ENCODE measurements around the gene EIF4EBP3.

EIF4EBP3 gene

DNA sequence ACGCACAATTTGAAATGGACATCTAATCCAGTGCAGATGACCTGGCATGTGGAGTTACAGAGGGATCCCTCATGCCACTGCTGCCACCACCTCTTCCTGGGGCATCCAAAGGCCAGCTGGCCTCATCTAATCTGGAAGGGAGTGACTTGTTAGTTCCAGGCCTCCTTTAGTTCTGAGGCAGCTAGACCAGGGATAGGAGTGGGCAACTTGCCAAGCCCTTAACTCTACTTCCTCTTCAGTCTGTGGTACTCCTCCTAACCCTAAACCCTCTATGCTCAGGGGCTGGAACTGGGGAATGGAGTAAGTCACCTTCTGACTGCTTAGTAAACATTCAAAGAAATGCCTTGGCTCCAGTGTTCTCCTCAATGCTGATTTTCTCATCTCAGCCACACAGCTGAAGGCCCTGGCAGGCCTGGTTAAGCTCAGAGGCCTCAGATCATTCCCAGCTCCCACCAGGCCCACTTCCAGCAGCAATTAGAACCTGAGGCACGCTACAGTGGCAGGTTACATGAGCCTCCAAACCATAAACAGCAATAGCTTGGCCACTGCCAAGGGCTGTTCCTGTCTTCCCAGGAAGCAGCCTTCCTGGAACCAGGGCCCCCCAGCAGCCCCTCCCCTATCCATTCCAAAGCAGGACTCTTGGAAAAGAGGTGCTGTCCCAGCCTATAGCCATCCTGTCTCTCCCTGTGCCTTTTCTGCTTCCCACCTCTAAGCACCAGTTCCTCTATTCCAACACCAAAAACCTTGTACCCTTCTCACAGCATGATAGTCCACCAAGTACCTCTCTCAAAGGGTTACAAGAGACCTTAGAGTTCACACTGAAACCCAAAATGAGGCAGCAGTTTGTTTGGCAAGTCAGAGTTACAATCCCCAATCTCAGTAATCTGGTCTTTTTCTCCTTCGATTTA lies 2.0 kb downstream of the EIF4EBP3 start:
- H3K9me3 Mint-ChIP-seq: no peaks in the 10 kb centered on the region
- H3K4me3 Mint-ChIP-seq: peak overlapping the region; percentile 46
- DNase-seq: no peak
- H3K27me3 Mint-ChIP-seq: no peaks in the 10 kb centered on the region
- H3K27ac Mint-ChIP-seq: peak overlapping the region; percentile 92
- H3K36me3 Mint-ChIP-seq (ENCODE audit: low read depth): peaks cover 46% of the 10 kb centered on the region
- no peak for ATAC-seq
- H3K4me1 Mint-ChIP-seq: peaks cover 60% of the 10 kb centered on the region

DNA sequence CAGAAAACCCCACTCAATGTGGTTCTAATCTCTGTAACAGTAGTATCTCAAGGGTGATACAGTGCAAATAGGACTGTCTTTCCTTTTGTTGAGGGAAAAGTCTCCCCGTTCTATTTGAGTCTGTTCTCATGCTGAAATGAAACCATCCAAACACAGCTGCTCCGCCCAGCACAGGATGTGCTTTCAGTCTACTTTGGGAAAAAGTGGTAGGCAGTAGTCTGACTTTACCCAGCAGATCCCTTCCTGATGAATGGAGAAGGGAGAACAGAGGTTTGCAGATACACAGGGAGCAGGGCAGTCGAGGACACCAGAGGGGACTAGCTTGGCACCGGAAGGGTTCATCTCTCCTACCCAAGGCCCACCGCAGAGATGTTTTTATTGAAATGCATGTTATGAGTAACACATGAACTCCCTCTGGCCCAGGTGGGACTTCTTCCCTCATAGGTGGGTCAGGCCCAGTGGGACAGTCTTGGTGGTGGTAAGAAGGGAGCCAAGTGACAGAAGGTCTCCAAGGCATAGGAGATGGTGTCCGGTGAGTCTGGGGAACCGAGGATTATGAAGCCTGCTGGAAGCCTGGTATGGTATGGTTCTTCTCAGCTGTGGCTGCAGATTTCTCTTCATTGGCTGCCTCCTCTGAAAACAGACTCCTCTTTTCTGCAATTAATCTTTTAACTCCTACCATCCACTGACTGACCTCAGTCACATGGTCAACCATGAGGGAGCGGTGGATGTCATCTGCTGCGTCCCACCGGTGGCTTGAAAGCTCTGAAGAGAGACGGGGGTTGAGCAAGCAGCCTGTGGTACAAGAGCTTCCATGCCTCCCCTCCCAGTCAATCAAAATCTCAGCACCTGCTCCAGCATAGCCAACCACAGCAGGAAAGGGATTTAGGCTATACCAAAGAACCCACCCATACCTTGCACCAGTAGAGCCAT lies 3.0 kb downstream of the EIF4EBP3 start:
- ATAC-seq (no peak), DNase-seq (no peak)
- Mint-ChIP-seq H3K4me3 (no peak overlapping the region), H3K9me3 (no peaks in the 10 kb centered on the region), H3K36me3 (ENCODE audit: low read depth) (peaks cover 48% of the 10 kb centered on the region), H3K27me3 (no peaks in the 10 kb centered on the region), H3K27ac (peak overlapping the region; percentile 92), H3K4me1 (peaks cover 69% of the 10 kb centered on the region)

DNA sequence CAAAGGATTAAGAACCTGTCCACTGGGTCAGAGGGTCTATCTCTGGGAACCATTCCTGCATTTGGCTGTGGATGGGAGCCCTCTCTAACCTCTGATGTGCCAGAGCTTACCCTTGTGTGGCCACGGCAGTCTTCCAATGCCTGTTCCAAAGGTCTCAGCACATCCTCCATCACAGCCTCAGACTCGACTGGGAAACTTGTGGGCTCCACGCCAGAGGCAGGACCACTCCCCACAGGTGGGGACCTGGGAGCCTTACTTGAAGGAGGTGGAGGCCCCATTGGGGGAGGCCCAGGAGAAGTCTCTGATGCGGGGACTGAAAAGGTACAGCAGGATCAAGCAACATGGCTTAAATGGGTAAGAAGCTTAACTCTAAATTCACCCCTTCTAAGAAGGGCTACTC lies 4.4 kb downstream of the EIF4EBP3 start:
- Mint-ChIP-seq H3K4me1 (peaks cover 77% of the 10 kb centered on the region), H3K27ac (peak overlapping the region; percentile 68), H3K36me3 (ENCODE audit: low read depth) (peaks cover 59% of the 10 kb centered on the region), H3K4me3 (no peak overlapping the region), H3K9me3 (no peaks in the 10 kb centered on the region), H3K27me3 (no peaks in the 10 kb centered on the region)
- ATAC-seq (no peak), DNase-seq (no peak)

- Mint-ChIP-seq H3K27ac (peak overlapping the region; percentile 83), H3K4me1 (peaks cover 72% of the 10 kb centered on the region), H3K27me3 (no peaks in the 10 kb centered on the region), H3K9me3 (no peaks in the 10 kb centered on the region), H3K4me3 (peak overlapping the region; percentile 93), H3K36me3 (ENCODE audit: low read depth) (peaks cover 59% of the 10 kb centered on the region)
- no peak for DNase-seq
- ATAC-seq: peak; percentile 50
Observed at GRCh38 chr5:140553657-140554056, 6.2 kb downstream of the EIF4EBP3 start.

GRCh38 chr5:140554454-140554853 lies 7.0 kb downstream of the EIF4EBP3 start:
- DNase-seq: no peak
- Mint-ChIP-seq H3K36me3 (ENCODE audit: low read depth) (peaks cover 53% of the 10 kb centered on the region), H3K4me1 (peaks cover 64% of the 10 kb centered on the region), H3K4me3 (peak overlapping the region; percentile 93), H3K27ac (peak overlapping the region; percentile 83), H3K27me3 (no peaks in the 10 kb centered on the region), H3K9me3 (no peaks in the 10 kb centered on the region)
- ATAC-seq: no peak

GRCh38 chr5:140555747-140556312 lies 8.4 kb downstream of the EIF4EBP3 start:
- peaks cover 58% of the 10 kb centered on the region for H3K4me1 Mint-ChIP-seq
- no peaks in the 10 kb centered on the region for H3K9me3 Mint-ChIP-seq
- ATAC-seq (no peak), DNase-seq (no peak)
- peak overlapping the region; percentile 93 for H3K4me3 Mint-ChIP-seq
- H3K27ac Mint-ChIP-seq: peak overlapping the region; percentile 83
- H3K27me3 Mint-ChIP-seq: no peaks in the 10 kb centered on the region
- H3K36me3 Mint-ChIP-seq (ENCODE audit: low read depth): peaks cover 42% of the 10 kb centered on the region

DNA sequence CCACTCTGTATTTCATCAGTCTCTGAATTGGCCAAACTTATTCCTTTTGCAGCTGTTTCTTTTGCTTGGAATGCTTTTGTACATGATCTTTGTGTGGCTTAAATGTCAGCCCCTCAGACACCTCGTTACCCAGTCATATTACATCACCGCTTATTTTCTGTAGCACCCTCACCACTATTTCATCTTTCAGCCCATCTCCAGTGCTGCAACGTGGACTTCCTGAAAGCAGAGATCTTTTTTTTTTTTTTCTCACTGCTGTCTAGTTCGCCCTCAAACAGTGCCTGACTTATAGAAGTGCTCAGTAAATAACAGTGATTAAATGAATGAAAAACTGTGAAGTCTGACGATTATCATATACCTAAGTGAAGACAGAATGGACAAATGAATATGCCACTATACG lies 9.0 kb downstream of the EIF4EBP3 start:
- Mint-ChIP-seq H3K27ac (peak overlapping the region; percentile 83), H3K27me3 (no peaks in the 10 kb centered on the region), H3K36me3 (ENCODE audit: low read depth) (peaks cover 38% of the 10 kb centered on the region), H3K9me3 (no peaks in the 10 kb centered on the region), H3K4me3 (peak overlapping the region; percentile 93), H3K4me1 (peaks cover 54% of the 10 kb centered on the region)
- DNase-seq (no peak), ATAC-seq (no peak)

GRCh38 chr5:140557136-140557805 lies 9.8 kb downstream of the EIF4EBP3 start, which contains the start of gene SRA1:
SRA1 (minus strand) TSS chr5:140557473; CDS start chr5:140557452, 21 bp downstream.
- Mint-ChIP-seq H3K27me3 (no peaks in the 10 kb centered on the region), H3K9me3 (no peaks in the 10 kb centered on the region), H3K4me3 (peak within 1 kb of the TSS; percentile 93), H3K4me1 (peaks cover 49% of the 10 kb centered on the region), H3K36me3 (ENCODE audit: low read depth) (peaks cover 32% of the 10 kb centered on the region), H3K27ac (peak within 1 kb of the TSS; percentile 83)
- ATAC-seq (peak; percentile 88), DNase-seq (peak; percentile 93)

DNA sequence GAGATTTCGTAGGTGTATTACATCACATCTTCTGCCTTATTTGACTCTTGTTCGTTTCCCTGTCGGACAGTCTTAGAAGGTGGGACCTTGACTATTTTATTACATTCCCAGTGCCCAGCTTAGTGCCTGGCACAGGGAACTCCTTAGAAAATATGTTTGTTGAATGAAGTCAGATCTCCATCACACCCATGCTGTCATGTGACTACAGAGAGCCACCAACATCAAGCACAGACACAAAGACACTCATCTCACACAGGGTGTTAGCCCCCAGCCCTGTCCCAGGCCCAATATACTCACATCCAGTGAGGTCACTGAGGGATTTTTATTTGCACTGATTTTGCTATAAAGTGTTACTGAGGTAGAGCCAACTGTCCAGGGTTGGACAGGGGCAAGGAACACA lies 10.5 kb downstream of the EIF4EBP3 start:
- H3K27ac Mint-ChIP-seq: peak overlapping the region; percentile 83
- DNase-seq (no peak), ATAC-seq (no peak)
- H3K27me3 Mint-ChIP-seq: no peaks in the 10 kb centered on the region
- peaks cover 28% of the 10 kb centered on the region for H3K36me3 Mint-ChIP-seq (ENCODE audit: low read depth)
- H3K9me3 Mint-ChIP-seq: no peaks in the 10 kb centered on the region
- H3K4me3 Mint-ChIP-seq: peak overlapping the region; percentile 93
- H3K4me1 Mint-ChIP-seq: peaks cover 48% of the 10 kb centered on the region

DNA sequence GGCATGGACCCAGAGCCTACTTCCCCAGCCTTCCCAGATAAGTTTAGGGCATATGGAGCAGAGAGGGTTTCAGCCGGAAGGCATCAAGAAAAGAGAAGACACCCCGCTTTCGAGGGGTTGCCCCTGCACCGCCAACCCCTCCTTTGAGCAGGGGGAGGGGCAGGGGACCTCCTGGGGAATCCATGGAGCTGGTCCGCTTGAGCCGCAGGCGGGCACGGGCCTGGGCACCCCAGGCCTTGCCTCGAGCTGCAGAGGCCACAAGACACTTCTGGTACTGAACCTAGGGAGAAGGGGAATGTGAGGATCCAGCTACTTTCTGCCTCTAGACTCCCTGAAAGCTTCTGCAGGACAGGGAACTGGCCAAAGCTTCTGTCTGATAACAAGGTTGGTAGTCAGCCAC lies 11.1 kb downstream of the EIF4EBP3 start:
- Mint-ChIP-seq H3K4me3 (no peak overlapping the region), H3K9me3 (no peaks in the 10 kb centered on the region), H3K27ac (no peak overlapping the region), H3K36me3 (ENCODE audit: low read depth) (peaks cover 22% of the 10 kb centered on the region), H3K4me1 (peaks cover 47% of the 10 kb centered on the region), H3K27me3 (no peaks in the 10 kb centered on the region)
- no peak for ATAC-seq
- DNase-seq: no peak

GRCh38 chr5:140560227-140560626 lies 12.8 kb downstream of the EIF4EBP3 start:
- no peak for DNase-seq
- Mint-ChIP-seq H3K27ac (no peak overlapping the region), H3K4me3 (no peak overlapping the region), H3K9me3 (no peaks in the 10 kb centered on the region), H3K27me3 (no peaks in the 10 kb centered on the region), H3K36me3 (ENCODE audit: low read depth) (peaks cover 20% of the 10 kb centered on the region), H3K4me1 (peaks cover 44% of the 10 kb centered on the region)
- no peak for ATAC-seq

DNA sequence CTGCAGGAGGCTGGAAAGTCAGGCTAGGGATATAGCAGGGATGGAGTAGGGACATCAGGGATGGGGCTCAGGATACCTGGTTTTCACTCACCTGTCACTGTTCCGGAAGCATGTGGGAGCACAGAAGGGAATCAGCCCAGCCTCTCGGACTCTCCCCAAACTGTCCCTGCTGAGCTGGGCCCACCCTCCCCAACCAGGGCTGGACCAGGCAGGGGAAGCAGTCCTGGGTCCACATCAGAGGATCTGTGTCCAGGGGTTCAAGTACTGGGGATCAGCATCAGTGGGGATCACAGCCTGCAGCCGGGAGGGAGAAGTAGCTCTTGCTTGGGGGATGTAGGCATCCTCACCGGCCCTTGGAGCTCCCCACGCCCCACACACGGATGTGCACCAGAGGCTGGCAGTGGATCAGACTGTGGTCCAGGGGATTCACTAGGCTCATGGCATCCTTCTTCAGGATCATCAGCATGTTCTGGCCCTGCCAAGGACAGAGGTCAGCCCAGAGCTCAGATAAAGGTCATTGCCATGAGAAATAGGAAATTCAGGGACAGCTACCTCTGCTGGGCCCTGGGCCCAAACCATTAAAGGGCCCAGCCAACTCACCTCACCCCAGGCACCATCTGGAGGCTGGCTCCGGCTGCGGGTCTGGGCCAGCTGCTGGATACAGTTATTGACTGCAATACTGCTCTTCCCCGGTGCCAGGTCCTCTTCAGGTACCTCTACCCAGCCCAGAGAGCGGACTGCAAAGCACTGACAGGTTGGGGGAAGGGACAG lies 14.5 kb downstream of the EIF4EBP3 start:
- DNase-seq (no peak), ATAC-seq (no peak)
- no peak overlapping the region for H3K4me3 Mint-ChIP-seq
- H3K27me3 Mint-ChIP-seq: no peaks in the 10 kb centered on the region
- no peak overlapping the region for H3K27ac Mint-ChIP-seq
- peaks cover 44% of the 10 kb centered on the region for H3K4me1 Mint-ChIP-seq
- peaks cover 18% of the 10 kb centered on the region for H3K36me3 Mint-ChIP-seq (ENCODE audit: low read depth)
- no peaks in the 10 kb centered on the region for H3K9me3 Mint-ChIP-seq

- H3K9me3 Mint-ChIP-seq: no peaks in the 10 kb centered on the region
- peaks cover 43% of the 10 kb centered on the region for H3K4me1 Mint-ChIP-seq
- peak overlapping the region; percentile 97 for H3K4me3 Mint-ChIP-seq
- H3K27me3 Mint-ChIP-seq: no peaks in the 10 kb centered on the region
- ATAC-seq (no peak), DNase-seq (no peak)
- peak overlapping the region; percentile 98 for H3K27ac Mint-ChIP-seq
- peaks cover 28% of the 10 kb centered on the region for H3K36me3 Mint-ChIP-seq (ENCODE audit: low read depth)
Observed at GRCh38 chr5:140563596-140563995, 16.1 kb downstream of the EIF4EBP3 start.

Measured in activated naive CD8-positive, alpha-beta T cell treated with anti-CD3 and anti-CD28 coated beads, Interleukin-2, amount 50 U/mL, for 24 hours (primary cell).